GM21390 (cell line): ENCODE measurements around the gene PLD6.
A peak's percentile ranks its signal among the peaks of the same experiment; 100 is the strongest.
"Not testable (repeated sequence)": the region's sequence is repeated elsewhere in the genome, so short reads cannot be mapped to it uniquely, and the experiment has no call there.

ENCODE experiments used
- ATAC-seq: cut with Tn5 transposase; IDR thresholded peaks from one replicate; pipeline ENCODE4 v1.9.1; 2021; ENCODE audit not compliant: unreplicated experiment

The PLD6 gene

GRCh38 chr17:17206124-17206912 lies at the start of gene PLD6:
TSS of gene PLD6 (minus strand) at chr17:17206333. CDS start at chr17:17206286, 47 bp downstream.
- ATAC-seq: no peak

DNA sequence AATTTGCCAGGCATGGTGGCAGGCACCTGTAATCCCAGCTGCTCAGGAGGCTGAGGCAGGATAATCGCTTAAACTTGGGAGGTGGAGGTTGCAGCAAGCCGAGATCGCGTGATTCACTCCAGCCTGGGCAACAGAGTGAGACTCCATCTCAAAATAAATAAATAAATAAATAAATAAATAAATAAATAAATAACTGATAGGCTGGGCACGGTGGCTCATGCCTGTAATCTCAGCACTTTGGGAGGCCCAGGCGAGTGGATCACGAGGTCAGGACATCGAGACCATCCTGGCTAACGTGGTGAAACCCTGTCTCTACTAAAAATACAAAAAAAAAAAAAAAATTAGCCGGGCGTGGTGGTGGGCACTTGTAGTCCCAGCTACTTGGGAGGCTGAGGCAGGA lies 49.6 kb upstream of the PLD6 start:
- not testable (repeated sequence) for ATAC-seq

DNA sequence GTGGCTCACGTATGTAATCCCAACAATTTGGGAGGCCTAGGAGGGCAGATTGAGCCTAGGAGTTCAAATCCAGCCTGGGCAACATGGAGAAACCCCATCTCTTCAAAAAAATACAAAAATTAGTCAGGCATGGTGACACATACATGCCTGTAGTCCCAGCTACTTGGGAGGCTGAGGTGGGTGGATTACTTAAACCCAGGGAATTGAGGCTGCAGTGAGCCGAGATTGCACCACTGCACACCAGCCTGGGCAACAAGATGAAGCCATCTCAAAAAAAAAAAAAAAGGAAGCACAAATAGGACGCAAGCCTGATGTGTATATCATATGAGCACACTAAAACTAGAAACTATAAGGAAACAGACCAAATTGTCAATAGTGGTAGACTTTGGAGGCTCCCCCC lies 47.9 kb upstream of the PLD6 start:
- no peak for ATAC-seq

- no peak for ATAC-seq
Measured at GRCh38 chr17:17253406-17253805, 47.3 kb upstream of the PLD6 start.

DNA sequence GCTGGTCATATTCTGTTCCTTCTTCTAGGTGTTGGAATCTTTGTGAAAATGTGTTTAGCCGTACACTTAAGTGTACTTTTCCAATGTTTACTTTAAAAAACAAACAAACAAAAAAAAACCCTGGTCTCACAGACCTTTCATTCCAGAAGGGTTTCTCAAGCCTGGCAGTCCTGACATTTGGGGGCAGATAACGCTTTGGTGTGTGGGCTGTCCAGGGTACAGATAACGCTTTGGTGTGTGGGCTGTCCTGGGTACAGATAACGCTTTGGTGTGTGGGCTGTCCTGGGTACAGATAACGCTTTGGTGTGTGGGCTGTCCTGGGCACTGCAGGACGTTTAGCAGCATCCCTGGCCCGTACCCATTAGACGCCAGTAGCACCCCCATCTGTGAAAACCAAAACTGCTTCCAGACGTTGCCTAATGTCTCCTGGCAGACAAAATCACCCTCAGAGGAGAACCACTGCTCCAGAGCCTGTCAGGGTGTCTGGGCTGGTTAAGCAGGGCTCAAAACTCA lies 46.1 kb upstream of the PLD6 start:
- no peak for ATAC-seq

DNA sequence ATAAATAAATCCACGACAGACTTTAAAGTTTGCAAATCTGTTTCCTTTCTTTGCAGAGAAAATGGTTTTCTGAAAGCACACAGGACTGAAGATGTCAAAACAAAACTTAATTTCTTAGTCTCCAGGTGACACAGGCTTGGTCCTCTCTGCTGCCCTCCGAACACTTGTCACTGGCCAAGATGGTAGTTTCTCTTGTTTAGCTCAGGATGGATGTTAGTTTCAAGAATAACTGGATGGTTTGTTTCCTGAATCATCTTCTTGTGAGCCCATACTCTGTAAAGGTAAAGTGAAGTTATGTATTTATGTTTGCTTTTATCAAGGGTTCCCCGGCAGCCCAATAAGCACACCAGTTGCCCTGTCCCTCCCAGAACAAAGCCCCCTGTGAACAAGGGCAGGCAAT lies 40.7 kb upstream of the PLD6 start:
- no peak for ATAC-seq

- ATAC-seq: no peak
Measured at GRCh38 chr17:17243163-17243562, 37.0 kb upstream of the PLD6 start.

- no peak for ATAC-seq
Measured at GRCh38 chr17:17242246-17242645, 36.1 kb upstream of the PLD6 start.

- ATAC-seq: no peak
Measured at GRCh38 chr17:17241656-17242055, 35.5 kb upstream of the PLD6 start.

- no peak for ATAC-seq
Measured at GRCh38 chr17:17239832-17240231, 33.7 kb upstream of the PLD6 start.

- ATAC-seq: peak; percentile 76
Measured at GRCh38 chr17:17237026-17237799, 31.1 kb upstream of the PLD6 start, which contains the start of gene FLCN. TSS of gene FLCN (minus strand) at chr17:17237168. CDS start at chr17:17228137, 9,031 bp downstream.

GRCh38 chr17:17236295-17237025 lies 30.3 kb upstream of the PLD6 start:
- no peak for ATAC-seq

- no peak for ATAC-seq
Measured at GRCh38 chr17:17235212-17236174, 29.4 kb upstream of the PLD6 start.

GRCh38 chr17:17232303-17232621 lies 26.1 kb upstream of the PLD6 start:
- no peak for ATAC-seq

DNA sequence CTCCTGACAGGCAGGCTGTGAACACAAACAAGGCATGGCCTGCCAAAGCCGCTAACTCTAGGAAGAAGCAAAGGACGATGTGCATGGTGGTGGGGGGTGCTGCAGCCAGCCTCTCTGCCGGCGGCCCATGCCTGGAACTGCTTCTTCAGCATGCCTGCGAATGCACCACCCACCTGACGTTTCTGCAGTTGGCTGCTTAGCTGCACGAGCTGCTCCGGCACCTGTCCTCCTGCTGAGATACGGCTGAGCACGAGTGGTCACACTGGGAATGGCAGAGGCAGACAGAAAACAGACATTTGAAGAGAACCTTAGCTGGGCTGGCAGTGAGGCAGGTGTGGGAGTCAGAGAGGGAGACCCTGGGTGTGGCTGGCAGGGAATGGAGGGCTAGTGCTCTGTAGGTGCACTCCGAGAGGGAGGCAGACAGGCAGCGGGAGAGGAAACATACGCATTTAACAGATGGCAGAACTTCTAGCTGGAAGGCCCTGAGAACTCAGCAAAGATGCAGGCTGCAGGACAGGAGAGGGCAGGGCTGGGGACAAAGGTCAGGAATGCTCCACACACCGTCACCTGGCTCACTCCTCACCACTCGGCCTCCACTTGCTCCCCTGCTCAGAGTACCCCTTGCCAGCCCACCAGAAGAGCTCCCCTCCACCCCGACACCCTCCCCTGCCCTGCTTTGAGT lies 25.6 kb upstream of the PLD6 start:
- ATAC-seq: no peak

GRCh38 chr17:17229416-17230384 lies 23.6 kb upstream of the PLD6 start:
- no peak for ATAC-seq

DNA sequence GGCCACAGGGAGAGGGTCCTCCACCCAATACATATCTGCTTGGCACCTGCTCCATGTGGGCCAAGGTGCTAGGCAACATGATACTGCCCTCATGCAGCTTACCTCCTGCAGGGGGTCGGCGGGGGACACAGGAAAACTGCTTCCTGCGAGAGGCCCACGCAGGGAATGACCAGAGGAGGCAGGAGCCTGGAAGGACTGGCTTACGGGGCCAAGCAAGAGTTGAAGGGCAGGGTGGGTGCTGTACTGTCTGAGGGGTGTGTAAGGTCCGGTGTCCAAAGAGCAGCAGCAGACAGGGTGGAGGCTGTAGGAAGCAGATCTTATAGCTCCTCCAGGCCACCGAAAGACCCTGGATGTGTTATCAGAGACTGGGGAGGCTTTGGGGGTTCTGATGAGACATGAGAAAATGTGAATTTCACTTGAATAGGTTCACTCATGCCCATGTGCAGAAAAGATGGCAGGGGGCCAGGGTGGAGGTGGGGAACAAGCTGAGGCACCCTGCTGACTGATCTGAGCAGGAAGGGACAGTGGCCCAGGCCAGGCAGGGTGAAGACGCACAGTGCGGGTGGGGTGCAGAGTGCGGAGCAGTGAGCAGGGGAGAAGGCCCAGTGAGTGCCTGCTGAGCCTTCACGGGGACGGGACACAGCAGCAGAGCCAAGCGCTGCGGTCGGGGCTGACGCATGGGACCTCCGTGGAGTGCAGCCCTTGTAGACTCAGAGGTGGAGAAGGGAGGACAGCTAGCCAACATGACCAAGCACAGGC lies 22.6 kb upstream of the PLD6 start:
- no peak for ATAC-seq
